NCI-H1417 treated with DMSO at 0.1 percent for 48 hours (cell line): ENCODE data around the gene SFPQ.
"Not testable (repeated sequence)": the region's sequence is repeated elsewhere in the genome, so short reads cannot be mapped to it uniquely, and the experiment has no call there.

Experiments
- DNase-seq: peaks from one replicate; lab custom pipeline; 2025; lab: John Stamatoyannopoulos, UW

The SFPQ gene

DNA sequence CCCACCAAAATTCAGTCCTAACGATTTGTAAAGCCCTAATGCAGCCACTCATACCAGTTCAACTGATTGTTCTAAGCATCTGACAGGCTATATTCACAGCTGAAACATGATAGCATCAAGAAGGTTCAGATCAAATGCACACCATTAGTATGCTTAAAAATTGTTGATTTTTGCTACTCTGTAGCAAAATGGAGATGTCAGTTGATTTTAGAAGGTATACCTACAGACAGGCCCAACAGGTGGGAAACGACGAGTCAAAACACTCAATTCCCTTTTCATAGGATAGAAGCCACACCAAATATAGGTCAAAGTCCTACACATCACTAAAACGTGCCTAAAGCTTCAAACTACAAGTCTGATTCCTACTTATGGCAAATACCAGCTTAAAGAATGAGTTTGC lies 6.7 kb downstream of the SFPQ start:
- DNase-seq, result no peak

DNA sequence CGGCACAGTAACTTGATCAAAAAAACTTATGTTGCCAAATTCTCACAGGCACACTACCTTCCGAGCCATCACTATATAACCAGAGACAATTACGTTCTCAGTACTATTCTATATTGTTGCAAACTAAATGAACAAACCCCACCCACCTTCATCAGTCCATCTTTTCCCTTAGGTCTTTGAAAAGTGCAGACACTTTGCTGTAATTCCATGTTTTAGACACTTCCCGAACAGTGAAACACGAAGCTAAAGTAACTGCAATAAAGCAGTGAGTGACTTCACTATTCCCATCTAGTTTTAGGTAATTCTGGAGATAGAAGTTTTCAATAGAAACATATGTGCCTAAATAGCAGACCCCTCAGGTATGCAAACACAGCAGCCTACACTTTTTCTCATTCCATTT lies 7.7 kb downstream of the SFPQ start:
- DNase-seq, result no peak

DNA sequence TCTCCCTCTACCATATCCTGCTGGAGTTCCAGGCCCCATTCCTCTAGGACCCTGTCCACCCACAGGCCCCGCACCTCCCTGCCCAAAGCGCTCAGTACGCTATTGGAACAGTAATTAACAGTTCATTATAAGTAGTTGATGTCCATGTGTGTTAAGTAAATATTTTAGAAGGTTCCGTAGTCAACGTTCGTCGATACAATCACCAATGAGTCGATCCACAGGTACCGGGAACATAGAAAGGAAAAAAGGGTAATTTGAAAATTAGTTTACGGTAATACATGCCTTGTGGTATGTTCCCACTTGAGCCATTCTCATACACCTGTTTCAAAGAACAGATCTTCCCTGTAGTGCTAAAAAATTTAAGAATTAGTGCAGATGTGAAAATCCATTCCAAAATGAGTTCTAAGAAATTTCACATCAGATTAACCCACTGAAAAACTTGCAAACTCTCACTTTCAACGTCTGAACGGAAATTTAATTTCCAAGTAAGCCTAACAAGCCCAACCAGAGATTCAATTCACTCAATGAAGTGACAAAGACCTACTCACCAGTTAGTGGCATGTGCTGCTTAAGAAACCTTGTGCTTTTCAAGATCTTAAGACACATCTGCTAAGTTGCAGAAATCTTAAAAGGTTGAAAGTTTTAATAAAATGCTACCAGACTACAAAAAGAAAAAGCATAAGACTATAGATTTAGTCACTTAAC lies 8.3 kb downstream of the SFPQ start:
- no peak for DNase-seq

DNA sequence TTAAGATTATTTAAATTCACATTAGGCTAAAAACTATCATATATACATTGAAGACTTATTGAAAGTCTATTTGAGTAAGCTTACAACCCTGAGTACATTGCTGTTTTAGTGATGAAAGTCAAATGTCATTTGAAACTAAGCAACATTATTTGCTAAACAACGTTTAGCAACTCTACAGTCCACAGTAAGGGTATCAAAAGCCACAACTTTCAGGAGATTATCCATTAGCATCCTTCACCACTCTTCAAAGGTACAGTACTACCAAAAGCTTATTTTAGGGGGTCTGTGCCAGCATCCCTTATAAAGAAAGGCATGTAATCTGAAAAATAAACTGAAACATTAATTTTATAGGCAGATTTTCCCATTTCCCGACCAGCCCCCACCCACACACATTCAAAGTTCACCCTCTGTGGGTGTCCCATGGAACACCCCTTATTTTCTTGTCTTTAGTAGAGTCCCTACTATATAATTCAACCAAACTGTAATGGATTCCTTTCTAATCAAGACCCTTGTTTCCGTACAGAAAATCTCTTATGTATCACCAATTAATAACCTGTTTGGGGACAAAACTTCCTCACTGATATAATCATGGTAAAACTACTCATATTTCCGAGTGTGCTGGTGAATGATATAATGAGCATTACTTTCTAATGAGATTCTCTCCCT lies 11.0 kb downstream of the SFPQ start:
- no peak for DNase-seq

DNA sequence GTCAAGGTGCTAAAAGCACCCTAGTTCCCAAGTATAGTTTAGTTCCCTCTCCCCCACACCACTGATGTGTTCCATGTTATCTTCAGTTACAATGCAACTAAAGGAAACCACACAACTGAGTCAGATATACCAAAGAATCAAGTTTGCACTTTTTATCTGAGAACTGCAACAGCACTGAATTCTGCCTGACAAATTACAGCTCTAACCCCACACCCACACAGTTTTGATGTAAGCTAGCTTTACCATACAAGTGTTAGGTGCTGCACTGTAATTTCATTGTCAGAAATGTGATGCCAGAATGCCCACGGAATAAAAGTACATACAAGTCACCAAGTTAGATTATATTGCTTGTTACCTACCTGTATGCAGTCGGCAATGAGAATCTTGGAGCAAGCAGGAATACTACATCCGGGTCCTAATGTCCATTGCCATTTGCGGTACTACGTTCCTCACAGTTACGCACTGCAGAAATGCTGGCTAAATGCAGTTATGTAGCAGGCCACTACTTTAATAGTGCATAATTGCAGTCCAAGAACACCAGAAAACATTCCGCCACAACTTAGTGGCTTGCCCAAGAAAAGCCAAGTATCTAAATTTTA lies 12.1 kb downstream of the SFPQ start:
- no peak for DNase-seq

DNA sequence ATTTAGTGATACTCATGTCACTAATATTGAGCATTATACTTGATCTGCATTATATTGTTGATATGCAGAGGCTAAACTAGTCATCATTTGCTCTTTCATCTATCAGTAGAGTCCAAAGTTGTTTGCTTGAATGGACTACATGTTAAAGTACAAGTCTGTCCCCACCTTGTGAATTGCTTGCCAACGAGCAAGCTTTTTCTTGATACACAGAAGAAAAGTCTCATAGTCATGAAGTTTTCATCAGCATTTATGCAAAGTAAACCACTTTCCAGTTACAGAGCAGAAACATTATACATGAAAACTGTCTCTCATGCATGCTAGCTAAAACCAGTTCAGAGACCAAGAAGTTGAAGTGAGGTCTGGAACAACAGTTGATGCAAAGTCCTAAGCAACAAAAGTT lies 13.0 kb downstream of the SFPQ start:
- no peak for DNase-seq

DNA sequence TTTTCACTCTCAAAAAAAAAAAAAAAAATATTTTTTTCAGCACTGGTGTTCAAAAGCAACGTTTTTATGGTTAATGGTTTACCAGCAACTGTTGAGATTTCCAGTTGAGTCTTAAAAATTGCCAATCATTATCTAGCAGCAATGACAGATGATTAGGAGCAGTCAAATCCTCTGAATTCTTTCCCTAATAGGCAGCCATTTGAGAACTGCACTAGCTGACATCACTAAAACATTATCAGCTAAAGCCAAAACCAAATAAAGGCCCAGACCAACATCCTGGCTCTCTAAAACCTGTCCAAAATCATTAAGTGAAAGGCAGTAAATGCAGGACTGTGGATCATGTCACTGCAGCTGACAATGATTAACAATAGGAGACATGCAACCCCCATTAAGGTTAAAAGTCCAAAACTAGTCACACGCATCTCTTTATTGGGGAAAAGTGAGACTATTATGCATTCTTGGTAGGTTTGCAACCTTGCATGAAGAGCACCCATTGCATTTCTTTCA lies 14.0 kb downstream of the SFPQ start:
- no peak for DNase-seq

DNA sequence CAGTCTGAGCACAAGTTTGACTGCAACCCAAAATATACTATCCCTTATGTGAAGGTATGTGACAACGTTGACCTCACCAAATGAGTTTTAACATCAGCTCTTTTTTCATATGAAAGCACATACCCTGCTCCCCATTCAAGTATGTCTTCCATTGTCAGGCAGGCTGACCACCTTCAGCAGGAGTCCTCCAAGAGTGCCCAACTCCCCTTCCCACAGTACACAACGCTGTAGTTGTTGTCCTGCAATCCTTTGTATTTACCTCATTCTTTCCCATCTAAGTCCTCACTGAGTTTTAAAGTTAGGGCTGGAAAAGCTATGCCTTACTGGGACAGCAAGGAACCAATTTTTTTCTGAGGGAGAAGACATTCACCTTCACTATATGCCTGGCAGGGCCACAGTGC lies 14.7 kb downstream of the SFPQ start:
- no peak for DNase-seq

DNA sequence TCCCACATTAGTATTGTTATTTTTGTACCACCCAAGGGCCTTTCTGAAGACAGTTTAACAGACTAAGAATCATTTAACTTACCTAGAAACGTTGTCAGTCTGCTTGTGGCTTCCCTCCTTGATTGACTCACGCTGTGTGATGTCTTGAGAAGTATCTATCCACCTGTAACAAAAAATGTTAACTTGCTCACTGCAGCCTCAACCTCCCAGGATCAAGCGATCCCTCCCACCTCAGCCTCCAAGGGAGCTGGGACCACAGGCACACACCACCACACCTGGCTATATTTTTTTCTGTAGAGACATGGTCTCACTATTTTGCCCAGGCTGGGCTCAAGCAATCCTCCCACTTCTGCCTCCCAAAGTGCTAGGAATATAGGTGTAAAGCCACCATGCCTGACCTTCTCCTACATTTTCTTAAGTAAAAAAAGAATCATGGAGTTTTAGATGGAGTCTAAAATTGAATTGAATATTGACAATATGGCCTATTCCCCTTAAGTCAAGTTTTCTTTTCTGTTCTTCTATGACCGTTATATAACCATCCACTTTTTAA lies 15.6 kb downstream of the SFPQ start:
- DNase-seq, result no peak

DNA sequence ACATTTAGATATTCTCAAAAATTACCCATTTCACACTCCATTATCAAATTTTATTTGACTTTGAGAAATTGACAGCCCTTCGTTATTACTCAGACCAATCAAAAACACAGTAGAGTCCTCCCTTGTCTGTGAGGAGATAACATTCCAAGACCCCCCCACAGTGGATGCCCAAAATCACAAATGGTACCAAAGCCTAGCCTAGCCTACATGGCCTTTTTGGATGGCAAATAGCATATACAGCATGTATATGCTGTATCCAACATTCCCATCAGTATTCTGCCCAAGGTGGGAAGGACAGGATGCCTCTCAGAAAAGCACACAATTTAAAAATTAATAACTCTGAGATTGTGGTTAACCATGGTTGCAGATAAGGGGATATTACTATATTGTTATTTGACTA lies 17.3 kb downstream of the SFPQ start:
- no peak for DNase-seq

DNA sequence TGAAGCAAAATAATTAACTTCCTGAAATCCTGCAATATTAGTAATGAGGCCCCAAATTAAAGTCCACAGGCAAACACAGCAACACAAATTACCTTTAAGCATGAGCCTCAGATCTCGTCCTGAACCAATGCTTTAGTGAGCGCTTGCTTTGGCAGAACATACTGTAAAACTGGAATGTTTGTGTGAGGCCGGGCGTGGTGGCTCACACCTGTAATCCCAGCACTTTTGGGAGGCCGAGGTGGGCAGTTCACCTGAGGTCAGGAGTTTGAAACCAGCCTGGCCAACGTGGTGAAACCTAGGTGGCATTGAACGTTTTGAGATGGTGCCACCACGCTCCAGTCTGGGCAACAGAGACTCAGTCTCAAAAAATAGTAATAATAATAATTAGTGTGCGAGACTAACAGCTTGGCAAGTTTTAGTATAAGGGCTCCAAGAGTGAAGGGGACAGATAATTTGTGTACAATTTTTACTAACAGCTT lies 17.8 kb downstream of the SFPQ start:
- DNase-seq, result no peak

DNA sequence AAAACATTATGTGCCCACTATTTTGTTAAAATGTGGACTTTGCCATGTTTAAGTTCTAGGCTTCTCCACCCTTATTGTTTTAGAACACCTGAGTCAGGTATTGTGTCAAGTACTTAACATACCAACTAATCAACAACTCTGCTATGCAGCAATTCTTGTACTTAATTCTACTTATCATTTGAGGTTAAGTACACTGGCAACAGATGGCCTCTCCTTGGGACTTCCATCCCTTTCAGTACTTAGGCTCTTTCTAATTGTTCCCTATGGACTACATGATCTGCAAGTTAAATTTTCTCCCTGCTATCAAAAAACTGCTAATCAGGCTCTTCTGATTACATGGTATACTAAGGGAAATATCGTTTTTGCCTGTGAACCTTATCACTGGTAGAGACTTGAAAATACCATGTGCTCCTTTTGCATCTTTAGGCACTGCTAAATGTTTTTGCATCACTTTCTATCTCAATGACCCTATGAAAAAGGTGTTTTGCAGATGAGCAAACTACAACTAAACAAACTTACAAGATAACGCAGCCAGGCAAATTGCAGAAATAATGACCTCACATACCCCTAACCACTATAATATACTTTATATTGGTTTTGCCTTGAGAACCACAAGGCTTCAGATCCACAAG lies 18.9 kb downstream of the SFPQ start:
- DNase-seq, result no peak

DNA sequence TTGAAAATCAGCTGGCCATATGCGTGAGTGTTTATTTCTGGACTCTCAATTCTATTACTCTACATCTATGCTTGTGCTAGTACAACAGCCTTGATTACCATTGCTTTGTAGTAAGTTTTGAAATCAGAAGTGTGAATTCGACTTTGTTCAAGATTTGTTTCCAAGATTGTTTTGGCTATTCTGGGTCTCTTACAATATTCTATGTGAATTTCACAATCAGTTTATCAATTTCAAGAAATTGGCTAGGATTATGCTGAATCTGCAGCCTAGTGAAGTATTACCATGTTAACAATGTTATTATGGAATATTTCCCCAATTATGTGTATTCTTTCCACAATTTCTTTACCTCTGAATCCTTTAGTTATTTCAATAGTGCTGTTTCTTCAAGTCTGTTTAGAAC lies 19.5 kb downstream of the SFPQ start:
- no peak for DNase-seq

DNA sequence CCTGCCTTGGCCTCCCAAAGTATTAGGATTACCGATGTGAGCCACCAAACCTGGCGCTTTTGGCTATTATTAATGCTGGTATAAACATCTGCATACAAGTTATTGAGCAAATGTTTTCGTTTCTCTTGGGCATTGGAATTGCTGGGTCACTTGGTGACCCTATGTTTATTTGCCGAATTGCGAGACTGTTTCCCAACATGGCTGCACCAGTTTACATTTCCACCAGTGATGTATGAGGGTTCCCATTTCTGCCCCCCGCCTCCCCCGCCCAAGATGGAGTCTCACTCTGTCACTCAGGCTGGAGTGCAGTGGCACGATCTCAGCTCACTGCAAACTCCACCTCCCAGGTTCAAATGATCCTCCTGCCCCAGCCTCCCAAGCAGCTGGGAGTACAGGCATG lies 20.9 kb downstream of the SFPQ start:
- no peak for DNase-seq

DNA sequence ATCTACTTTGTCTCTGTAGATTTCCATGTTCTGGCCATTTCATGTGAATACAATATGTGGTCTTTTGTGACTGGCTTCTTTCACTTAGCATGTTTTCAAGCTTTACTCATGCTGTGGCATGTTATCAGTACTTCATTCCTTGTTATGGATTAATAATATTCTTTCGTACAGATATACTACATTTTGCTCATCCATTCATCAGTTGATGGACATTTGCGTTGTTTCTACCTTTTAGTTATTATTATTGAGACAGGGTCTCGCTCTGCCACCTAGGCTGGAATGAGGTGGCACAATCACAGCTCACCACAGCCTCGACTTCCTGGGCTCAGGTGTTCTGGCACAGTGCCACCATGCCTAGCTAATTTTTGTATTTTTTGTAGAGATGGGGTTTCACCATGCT lies 21.4 kb downstream of the SFPQ start:
- no peak for DNase-seq

DNA sequence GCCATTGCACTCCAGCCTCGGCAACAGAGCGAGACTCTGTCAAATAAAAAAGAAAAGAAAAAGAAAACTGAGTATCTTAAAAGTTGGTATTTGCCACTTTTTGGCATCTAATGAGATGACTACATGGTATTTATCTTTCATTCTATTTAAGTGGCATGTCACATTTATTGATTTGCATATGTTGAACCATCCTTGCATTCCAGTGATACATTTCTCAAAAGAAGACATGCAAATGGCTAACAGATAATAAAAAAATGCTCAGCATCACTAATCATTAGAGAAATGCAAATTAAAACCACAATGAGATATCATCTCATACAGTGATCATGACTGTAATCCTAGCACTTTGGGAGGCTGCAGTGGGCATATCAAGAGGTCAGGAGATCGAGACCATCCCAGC lies 28.1 kb downstream of the SFPQ start:
- no peak for DNase-seq

DNA sequence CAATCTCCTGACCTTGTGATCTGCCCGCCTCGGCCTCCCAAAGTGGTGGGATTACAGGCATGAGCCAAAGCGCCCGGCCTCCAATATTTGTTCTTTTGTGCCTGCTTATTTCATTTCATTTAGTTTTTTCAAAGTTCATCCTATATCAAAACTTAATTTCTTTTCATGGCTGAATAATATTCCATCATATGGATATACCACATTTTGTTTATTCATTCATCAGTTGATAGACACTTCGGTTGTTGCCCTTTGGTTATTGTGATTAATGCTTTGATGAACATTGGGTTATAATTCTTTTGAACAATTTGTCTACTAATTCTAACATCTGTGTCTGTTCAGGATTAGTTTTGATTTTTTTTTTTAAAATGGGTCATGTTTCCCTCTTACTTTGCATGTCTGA lies 41.7 kb downstream of the SFPQ start:
- no peak for DNase-seq

DNA sequence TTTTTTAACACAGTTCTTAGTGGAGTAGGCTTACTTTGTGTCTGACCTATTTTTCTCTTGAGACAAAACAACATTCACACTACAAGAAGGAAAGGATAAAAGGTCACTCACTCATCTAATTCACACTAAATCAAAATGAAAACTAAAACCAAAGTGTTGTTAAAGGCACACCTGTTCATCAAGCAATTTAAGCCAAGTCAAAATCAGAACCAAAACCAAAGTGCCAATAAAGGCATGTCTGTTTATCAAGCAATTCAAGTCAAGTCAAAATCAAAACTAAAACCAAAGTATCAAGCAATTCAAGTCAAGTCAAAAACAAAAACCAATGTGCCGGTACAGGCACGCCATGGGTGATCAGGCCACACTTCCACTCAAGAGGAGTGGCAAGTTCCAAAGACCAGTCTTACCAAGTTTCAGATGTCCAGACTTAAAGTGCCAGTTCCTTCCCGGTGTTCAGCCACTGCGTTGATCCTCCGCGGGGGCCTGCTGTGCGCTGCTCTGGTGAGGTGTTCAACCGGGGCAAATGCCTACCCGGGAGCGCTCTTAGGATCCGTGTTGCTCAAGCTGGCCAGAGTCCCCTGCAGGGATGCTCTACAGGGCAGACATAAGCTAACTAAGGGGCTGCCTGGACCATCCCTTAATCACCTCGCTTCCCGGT lies 46.9 kb downstream of the SFPQ start:
- DNase-seq, result not testable (repeated sequence)

DNA sequence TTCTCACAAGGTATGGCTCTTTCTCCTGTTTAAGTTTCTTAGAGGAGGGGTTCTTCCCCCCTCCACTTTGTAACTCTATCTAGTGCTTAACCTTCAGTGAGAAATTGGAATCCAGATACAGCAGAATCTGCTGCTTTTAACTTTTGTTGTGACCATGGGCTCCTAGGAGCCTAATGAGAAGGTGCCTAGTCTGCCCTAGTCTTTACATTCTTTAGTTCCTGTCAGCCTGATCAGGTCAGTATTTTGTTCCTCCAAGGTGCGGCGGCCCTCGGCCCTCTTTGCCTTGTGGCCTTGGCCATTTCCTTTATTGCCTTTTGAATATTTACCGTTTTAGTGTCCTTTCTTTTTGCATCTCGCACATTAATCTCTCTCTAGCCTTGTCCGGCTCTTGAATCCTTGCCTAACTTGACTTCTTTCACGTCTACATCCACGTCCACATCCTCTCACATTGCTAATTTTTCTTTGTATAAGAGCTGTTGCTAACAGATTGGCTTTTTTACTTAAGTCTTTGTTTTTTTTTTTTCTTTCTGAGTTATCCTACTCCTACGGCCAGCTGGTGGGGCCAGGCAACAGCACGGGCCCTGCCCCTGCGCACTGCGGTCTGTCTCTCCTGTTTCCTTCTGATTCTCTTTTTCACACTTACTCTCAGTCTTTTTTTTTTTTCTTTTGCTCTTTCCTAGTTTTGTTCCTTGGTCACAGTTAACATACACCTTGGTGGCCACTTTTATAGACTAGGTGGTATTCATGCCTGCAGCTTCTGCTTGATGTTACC lies 49.0 kb downstream of the SFPQ start:
- DNase-seq, result no peak

DNA sequence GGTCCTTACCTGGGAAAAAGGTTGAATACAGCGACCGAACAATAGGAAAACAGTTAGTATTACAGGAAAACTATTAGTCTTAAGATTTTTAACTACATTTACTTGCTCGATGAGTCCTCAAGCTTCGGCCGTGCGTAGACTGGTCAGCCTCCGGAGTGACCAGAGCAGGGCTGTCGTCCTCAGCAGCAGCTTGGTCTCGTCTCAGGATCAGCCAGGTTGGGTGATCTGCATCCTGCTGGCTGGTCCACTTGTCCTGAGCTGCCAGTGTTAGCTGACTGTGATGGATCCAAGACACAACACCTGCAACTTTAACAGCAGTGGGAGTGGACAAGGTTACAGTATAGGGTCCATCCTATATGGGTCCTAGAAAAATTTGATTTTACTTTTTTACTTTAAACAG lies 50.2 kb downstream of the SFPQ start:
- not testable (repeated sequence) for DNase-seq

DNA sequence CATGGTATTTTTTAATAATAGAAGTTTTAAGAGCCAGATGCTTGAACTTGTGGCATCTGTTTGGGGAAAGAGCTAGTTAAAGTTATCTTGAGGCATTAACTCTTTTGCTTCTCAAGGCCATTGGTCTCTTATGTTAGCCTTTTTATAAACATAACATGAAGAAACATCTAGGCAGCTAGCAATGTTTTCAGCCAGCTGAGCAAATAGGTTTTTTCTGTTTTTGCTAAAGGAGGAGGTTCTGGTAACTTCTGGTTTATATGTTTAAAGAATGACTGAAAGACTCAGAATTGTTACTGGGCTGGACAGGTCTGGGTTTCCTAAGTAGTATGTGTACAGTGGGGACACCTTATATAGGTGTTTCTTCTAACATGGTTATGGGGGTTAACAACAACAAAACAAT lies 50.7 kb downstream of the SFPQ start:
- DNase-seq, result not testable (repeated sequence)
